RWPE1 (cell line): ENCODE data around the gene ARHGAP35.
"Not testable (repeated sequence)": the region's sequence is repeated elsewhere in the genome, so short reads cannot be mapped to it uniquely, and the experiment has no call there.

Experiments
- CTCF ChIA-PET: fragments of 350-600 bp; sonication (Branson Sonifier 250); formaldehyde crosslinking; extraction: SDS; loops from one replicate; lab custom pipeline; 2021; lab: Yijun Ruan, JAX
- POLR2A ChIA-PET: fragments of 400-600 bp; formaldehyde crosslinking; extraction: SDS; loops from one replicate; lab custom pipeline; 2020; ENCODE audit warnings: antibody characterized with exemption; ENCODE audit not compliant: low non-redundant PET; lab: Yijun Ruan, JAX
- DNase-seq: peaks from one replicate; pipeline ENCODE4 v3.0.0; 2012; ENCODE audit warnings: low spot score
- H3K27ac ChIP-seq: fragments of 450-650 bp; 2 replicates; pipeline ENCODE4 v1.5.1; 2017
- CTCF ChIP-seq: fragments of 450-650 bp; conservative IDR thresholded peaks from 2 replicates; pipeline ENCODE4 v1.5.1; 2017; ENCODE audit warnings: low read depth, mild to moderate bottlenecking

The ARHGAP35 gene

GRCh38 chr19:46849610-46850009 is 11.2 kb upstream of the ARHGAP35 start:
- DNase-seq = no peak
- peak overlapping the region; percentile 94 for H3K27ac ChIP-seq
- TF ChIP-seq CTCF = no peak
- ChIA-PET POLR2A (no interaction called here), CTCF (interaction anchor here (0.6 to 0.7 kb wide), 2 partner anchors 57 to 126 kb away, joined by 3 to 7 read pairs; no protein-coding TSS in a partner anchor)

DNA sequence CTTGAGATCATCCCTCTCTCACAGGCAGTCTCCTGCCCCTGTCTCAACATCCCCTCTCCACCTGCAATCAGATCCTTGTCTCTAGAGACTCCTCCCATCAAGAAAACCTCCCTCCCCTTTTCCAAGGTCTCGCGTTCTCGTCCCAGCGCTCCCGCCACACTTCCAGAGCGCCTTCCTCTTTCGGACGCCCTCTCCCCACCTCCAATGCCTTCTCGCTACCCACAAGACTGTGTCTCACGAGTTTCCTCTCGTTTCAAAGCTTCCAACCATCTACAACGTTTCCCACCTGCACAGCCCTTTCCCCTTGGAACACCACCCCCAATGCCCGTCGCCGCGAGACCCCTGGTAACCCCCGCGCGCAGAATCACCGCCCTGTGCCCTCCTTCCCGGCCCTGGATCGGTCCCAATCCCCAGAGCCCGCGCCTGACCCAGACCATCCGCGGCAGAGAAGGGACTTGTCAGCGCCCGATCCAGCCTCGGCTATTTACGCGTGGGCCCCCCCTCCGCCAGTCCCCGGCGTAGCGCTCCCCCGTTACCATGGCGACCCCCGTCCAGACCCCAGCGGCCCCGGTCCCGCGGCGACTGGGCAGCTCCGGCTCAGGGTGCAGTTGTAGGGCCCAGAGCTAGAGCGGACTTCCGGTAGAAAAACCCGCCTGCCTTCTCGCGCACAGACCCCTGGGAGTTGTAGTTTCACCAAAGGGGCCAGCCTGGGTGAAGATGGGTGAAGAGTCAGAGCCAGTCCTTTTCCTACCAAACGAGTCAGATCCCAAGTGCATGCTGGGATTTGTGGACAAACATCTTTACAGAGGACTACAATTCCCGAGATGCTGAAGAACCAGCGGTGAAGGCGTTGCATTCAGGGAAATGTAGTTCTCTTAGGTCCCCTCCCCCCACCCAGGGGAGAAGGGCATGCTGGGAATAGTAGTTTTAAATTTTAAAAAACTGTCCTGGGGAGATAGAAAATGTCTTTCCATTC is 10.3 kb upstream of the ARHGAP35 start, which contains the start of gene AP2S1:
TSS of gene AP2S1 (minus strand) at position 619 of the 976 bp plus-strand sequence. CDS start at position 539, 80 bp downstream.
- CTCF ChIA-PET = interaction anchor here (0.6 to 0.9 kb wide), 4 partner anchors 56 to 125 kb away, joined by 3 to 10 read pairs (median 5); no protein-coding TSS in a partner anchor
- peak; percentile 94 for DNase-seq
- peak within 1 kb of the TSS; percentile 94 for H3K27ac ChIP-seq
- TF ChIP-seq CTCF = no peak
- POLR2A ChIA-PET = interaction anchor here (0.5 to 0.6 kb wide), 4 partner anchors 11 to 263 kb away, joined by 3 to 5 read pairs (median 3); partner anchors contain the start of gene ZC3H4

DNA sequence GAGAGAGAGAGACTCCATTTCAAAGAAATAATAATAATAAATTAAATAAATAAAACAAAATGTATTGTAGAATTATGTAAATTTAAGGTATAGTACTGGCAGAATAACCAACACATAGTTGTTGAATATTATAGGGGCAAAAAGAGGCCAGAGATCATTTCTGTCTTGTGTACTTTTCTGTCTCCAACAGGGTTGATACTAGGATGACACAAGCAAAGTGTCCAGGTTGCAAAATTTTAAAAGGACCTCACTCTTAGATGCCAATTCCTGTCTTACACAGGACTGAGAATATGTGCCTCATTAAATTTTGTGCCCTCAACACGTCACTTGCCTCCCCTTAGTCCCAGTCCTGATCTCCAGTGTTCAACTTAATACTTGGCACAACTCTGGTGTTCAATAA is 8.0 kb upstream of the ARHGAP35 start:
- no peak overlapping the region for H3K27ac ChIP-seq
- CTCF ChIA-PET = interaction anchor here (1.0 kb wide), 1 partner anchor 138 kb away, joined by 4 read pairs; no protein-coding TSS in a partner anchor
- no peak for TF ChIP-seq CTCF
- POLR2A ChIA-PET = no interaction called here
- no peak for DNase-seq

- POLR2A ChIA-PET, DNase-seq, H3K27ac ChIP-seq, CTCF ChIA-PET: not testable (repeated sequence)
These were observed 6.1 kb upstream of the ARHGAP35 start for GRCh38 chr19:46854698-46855097.

DNA sequence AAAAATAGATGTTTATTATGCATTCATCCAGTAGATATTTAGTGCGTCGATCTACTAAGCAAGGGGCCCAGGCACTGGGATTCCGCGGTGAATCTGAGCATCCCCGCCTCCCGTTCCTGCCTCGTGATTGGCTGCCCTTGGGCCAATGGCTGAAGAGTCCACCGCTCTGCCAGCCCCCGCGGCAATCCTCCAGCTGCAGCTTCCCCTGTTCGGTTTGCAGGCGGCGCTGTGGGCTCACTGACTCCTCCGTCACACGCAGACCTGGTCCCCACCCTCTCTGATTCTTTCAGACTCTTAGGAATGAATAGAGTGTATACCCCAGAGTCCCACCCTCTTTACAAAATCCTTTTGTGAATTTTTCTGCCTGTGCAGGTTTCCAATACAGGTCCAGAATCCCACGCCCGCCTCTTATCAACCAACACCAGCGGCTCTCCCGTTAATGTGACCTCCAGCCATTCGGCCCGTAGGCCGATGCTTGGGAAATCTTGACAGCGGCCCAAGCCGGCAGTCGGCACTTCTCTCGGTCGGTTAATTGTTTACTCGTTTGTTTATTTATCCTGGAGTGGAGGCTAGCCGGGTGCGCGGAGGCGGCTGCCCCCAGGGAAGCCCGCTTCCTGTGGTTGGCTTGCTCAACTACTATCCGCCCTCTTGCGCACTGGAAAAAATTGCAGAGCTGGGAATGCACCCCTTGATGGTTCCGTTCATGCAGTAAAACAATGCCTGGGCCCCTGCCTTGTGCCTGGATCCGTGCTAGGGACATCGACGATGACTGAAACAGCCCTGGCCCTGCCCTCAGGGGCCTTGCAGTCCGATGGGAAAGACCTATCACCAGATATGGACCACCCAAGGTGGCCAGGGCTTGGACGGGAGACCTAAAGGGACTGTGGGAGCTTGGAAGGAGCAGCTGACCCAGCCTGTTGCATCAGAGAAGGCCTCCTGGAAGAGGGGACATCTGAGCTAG is 4.5 kb upstream of the ARHGAP35 start:
- peak; percentile 95 for DNase-seq
- CTCF ChIA-PET = interaction anchor here (0.5 to 2.0 kb wide), 11 partner anchors 11 to 1713 kb away, joined by 3 to 12 read pairs (median 3); no protein-coding TSS in a partner anchor
- peak overlapping the region; percentile 99 for H3K27ac ChIP-seq
- peak; percentile 89 for TF ChIP-seq CTCF
- POLR2A ChIA-PET = no interaction called here

GRCh38 chr19:46859637-46860124 is 1.1 kb upstream of the ARHGAP35 start:
- peak overlapping the region; percentile 99 for H3K27ac ChIP-seq
- no peak for TF ChIP-seq CTCF
- CTCF ChIA-PET = interaction anchor here (0.6 to 0.7 kb wide), 2 partner anchors 136 to 154 kb away, joined by 3 to 4 read pairs; no protein-coding TSS in a partner anchor
- DNase-seq = no peak
- POLR2A ChIA-PET = interaction anchor here (0.6 kb wide), 1 partner anchor 54 kb away, joined by 4 read pairs; no protein-coding TSS in a partner anchor
